Endothelial cell (in vitro differentiated cells): ENCODE measurements around the gene ATP2B1. TPM values are rescaled to one million over a fixed set of nuclear protein-coding genes. Genes with fewer than 3 reads are reported as not detected.

ENCODE experiments used
- DNase-seq: peaks from one replicate; pipeline ENCODE4 v3.0.0; 2021; ENCODE audit warnings: low spot score
- H3K27ac Mint-ChIP-seq: one replicate; pipeline ENCODE4 v1.8.0; 2021; ENCODE audit warnings: mixed read lengths, inconsistent platforms; ENCODE audit not compliant: unreplicated experiment
- H3K27me3 Mint-ChIP-seq: one replicate; pipeline ENCODE4 v1.8.0; 2021; ENCODE audit warnings: mild to moderate bottlenecking, moderate library complexity, mixed read lengths, inconsistent platforms; ENCODE audit not compliant: unreplicated experiment
- H3K36me3 Mint-ChIP-seq: one replicate; pipeline ENCODE4 v1.8.0; 2021; ENCODE audit warnings: mild to moderate bottlenecking, low read depth, mixed read lengths, inconsistent platforms; ENCODE audit not compliant: unreplicated experiment
- H3K4me1 Mint-ChIP-seq: one replicate; pipeline ENCODE4 v1.8.0; 2021; ENCODE audit warnings: mild to moderate bottlenecking, mixed read lengths, inconsistent platforms; ENCODE audit not compliant: unreplicated experiment
- H3K4me3 Mint-ChIP-seq: one replicate; pipeline ENCODE4 v1.8.0; 2021; ENCODE audit warnings: mild to moderate bottlenecking, mixed read lengths, inconsistent platforms; ENCODE audit not compliant: unreplicated experiment
- H3K9me3 Mint-ChIP-seq: one replicate; pipeline ENCODE4 v1.8.0; 2021; ENCODE audit warnings: mixed read lengths, inconsistent platforms; ENCODE audit not compliant: unreplicated experiment
- total RNA-seq: library from RNA; stranded (reverse); fragmentation: NEBNext Ultra II Directional; extraction: Animal tissue kit (Norgen Biotek cat#: 25700); gene quantifications from one replicate; pipeline ENCODE4 v1.2.1, GENCODE V29; 2021; ENCODE audit not compliant: unreplicated experiment
- TF ChIP-seq, protein P1 (sequence below): fragments of 200-600 bp; sonication (generic); IDR thresholded peaks from one replicate; pipeline ENCODE4 v1.5.0; 2021; ENCODE audit warnings: antibody characterized with exemption; ENCODE audit not compliant: unreplicated experiment

Gene ATP2B1
- total RNA-seq, 1 donor from 2014 or later, result 33.0 TPM

DNA sequence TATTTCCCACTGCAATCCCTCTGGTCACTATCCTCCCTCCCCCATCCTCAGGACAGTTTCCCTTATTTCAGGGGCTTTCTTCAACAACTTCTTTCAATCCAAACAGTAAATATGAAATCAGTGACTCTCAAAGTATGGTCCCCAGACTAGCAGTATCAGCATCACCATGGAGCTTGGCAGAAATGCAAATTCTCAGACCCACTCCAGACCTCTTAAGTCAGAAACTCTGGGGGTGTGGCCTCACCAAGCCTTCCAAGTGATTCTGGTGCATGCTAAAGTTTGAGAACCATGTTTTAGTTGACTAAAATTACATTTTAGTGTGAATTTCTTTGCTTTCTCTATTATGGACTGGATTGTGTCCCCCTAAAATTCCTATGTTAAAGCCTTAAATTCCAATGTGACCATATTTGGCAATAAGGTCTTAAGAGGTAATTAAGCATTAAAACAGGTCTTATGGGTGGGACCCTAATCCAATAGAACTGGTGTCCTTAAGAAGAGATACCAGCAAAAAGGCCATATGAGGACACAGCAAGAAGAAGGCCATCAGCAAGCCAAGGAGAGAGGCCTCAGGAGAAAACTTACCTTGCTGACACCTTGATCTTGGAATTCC, 23.2 kb downstream of the ATP2B1 start:
- no peak overlapping the region for H3K4me3 Mint-ChIP-seq
- H3K4me1 Mint-ChIP-seq, result no peaks in the 10 kb centered on the region
- peaks cover 5% of the 10 kb centered on the region for H3K36me3 Mint-ChIP-seq
- TF ChIP-seq, protein P1, sequence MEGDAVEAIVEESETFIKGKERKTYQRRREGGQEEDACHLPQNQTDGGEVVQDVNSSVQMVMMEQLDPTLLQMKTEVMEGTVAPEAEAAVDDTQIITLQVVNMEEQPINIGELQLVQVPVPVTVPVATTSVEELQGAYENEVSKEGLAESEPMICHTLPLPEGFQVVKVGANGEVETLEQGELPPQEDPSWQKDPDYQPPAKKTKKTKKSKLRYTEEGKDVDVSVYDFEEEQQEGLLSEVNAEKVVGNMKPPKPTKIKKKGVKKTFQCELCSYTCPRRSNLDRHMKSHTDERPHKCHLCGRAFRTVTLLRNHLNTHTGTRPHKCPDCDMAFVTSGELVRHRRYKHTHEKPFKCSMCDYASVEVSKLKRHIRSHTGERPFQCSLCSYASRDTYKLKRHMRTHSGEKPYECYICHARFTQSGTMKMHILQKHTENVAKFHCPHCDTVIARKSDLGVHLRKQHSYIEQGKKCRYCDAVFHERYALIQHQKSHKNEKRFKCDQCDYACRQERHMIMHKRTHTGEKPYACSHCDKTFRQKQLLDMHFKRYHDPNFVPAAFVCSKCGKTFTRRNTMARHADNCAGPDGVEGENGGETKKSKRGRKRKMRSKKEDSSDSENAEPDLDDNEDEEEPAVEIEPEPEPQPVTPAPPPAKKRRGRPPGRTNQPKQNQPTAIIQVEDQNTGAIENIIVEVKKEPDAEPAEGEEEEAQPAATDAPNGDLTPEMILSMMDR, result no peak
- no peak for DNase-seq
- no peaks in the 10 kb centered on the region for H3K9me3 Mint-ChIP-seq
- H3K27me3 Mint-ChIP-seq, result no peaks in the 10 kb centered on the region
- H3K27ac Mint-ChIP-seq, result no peak overlapping the region

DNA sequence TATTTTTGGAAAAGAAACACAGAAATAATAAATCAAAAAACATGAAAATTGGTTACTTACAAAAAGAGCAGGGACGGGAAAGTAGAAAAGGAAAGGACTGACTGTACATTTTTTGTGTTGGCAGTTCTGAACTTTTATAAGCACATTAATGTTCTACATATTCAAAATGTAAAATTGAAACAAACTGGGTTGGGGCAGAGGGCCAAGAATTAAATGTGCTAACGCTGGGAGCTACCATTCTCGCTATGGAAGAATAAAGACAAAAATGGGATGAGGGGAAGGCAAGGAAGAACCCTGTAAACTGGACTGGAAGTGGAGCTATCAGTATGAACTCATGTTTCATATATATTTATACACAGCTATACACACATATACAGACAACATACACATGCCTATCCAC, 24.5 kb downstream of the ATP2B1 start:
- H3K9me3 Mint-ChIP-seq, result no peaks in the 10 kb centered on the region
- H3K4me3 Mint-ChIP-seq, result no peak overlapping the region
- no peaks in the 10 kb centered on the region for H3K4me1 Mint-ChIP-seq
- TF ChIP-seq, protein P1, result no peak
- no peak for DNase-seq
- H3K27ac Mint-ChIP-seq, result no peak overlapping the region
- no peaks in the 10 kb centered on the region for H3K27me3 Mint-ChIP-seq
- peaks cover 8% of the 10 kb centered on the region for H3K36me3 Mint-ChIP-seq

GRCh38 chr12:89682284-89682683, 26.4 kb downstream of the ATP2B1 start:
- no peak for DNase-seq
- no peak overlapping the region for H3K4me3 Mint-ChIP-seq
- no peak overlapping the region for H3K27ac Mint-ChIP-seq
- no peaks in the 10 kb centered on the region for H3K9me3 Mint-ChIP-seq
- no peaks in the 10 kb centered on the region for H3K4me1 Mint-ChIP-seq
- peaks cover 8% of the 10 kb centered on the region for H3K36me3 Mint-ChIP-seq
- no peaks in the 10 kb centered on the region for H3K27me3 Mint-ChIP-seq
- TF ChIP-seq, protein P1, result no peak

- H3K4me3 Mint-ChIP-seq, result no peak overlapping the region
- TF ChIP-seq, protein P1, result no peak
- H3K36me3 Mint-ChIP-seq, result peaks cover 8% of the 10 kb centered on the region
- H3K4me1 Mint-ChIP-seq, result no peaks in the 10 kb centered on the region
- no peaks in the 10 kb centered on the region for H3K27me3 Mint-ChIP-seq
- no peak for DNase-seq
- H3K27ac Mint-ChIP-seq, result no peak overlapping the region
- H3K9me3 Mint-ChIP-seq, result no peaks in the 10 kb centered on the region
These were observed 28.2 kb downstream of the ATP2B1 start for GRCh38 chr12:89680409-89680808.

DNA sequence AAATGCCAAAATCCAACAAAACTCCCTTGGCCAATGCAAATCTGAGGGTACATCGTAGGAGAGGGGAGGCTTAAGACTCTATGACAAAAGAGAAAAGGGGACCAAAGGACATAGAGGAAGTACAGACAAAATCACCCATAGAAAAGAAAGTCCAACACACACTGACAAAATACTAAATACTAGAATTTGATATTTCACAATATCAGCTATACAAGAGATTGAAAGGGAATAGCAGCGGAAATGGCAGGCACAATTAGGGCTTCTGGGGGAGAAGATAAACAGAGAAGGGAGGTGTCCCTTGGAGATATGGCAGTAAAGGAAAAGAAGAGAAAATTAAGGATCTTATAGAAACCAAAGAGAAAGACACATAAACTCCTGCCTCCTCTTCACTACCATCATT, 29.0 kb downstream of the ATP2B1 start:
- Mint-ChIP-seq H3K9me3 (no peaks in the 10 kb centered on the region), H3K4me3 (no peak overlapping the region), H3K27me3 (no peaks in the 10 kb centered on the region), H3K4me1 (no peaks in the 10 kb centered on the region), H3K36me3 (peaks cover 8% of the 10 kb centered on the region), H3K27ac (no peak overlapping the region)
- no peak for DNase-seq
- TF ChIP-seq, protein P1, result no peak
